A673 (cell line): ENCODE data around the gene JCAD. TPM values are rescaled to one million over a fixed set of nuclear protein-coding genes. Genes with fewer than 3 reads are reported as not detected.

Experiments used
- BruUV-seq: library from RNA; stranded (reverse); fragments of 400-500 nt; replicated peaks from 2 replicates; lab custom pipeline; 2021; lab: Mats Ljungman, UMichigan
- CTCF ChIA-PET: fragments of 300-600 bp; sonication (Branson Sonifier 250); formaldehyde crosslinking; loops from one replicate; lab custom pipeline; 2022; ENCODE audit warnings: antibody characterized with exemption; lab: Charles Lee
- POLR2A ChIA-PET: fragments of 300-600 bp; sonication (Branson Sonifier 250); formaldehyde crosslinking; loops from one replicate; lab custom pipeline; 2022; ENCODE audit warnings: antibody characterized with exemption; ENCODE audit not compliant: low non-redundant PET; lab: Charles Lee
- DNase-seq: peaks from one replicate; pipeline ENCODE4 v3.0.0-alpha.2; 2015; ENCODE audit warnings: low spot score
- H3K27ac ChIP-seq: fragments of 200-600 bp; sonication (generic); 2 replicates; pipeline ENCODE4 v1.5.1; 2016; ENCODE audit warnings: mixed run types, low read depth, mild to moderate bottlenecking, mixed read lengths, antibody characterized with exemption, low read length; ENCODE audit not compliant: poor library complexity, severe bottlenecking
- H3K27me3 ChIP-seq: fragments of 200-600 bp; sonication (generic); replicated peaks from 2 replicates; pipeline ENCODE4 v1.6.1; 2017; ENCODE audit warnings: mixed run types, low read depth, mild to moderate bottlenecking, mixed read lengths, antibody characterized with exemption, low read length; ENCODE audit not compliant: insufficient read depth, poor library complexity
- H3K36me3 ChIP-seq: fragments of 200-600 bp; sonication (generic); 2 replicates; pipeline ENCODE4 v1.6.1; 2016; ENCODE audit warnings: mixed run types, mild to moderate bottlenecking, mixed read lengths, antibody characterized with exemption, low read length; ENCODE audit not compliant: insufficient read depth, poor library complexity, severe bottlenecking
- H3K4me1 ChIP-seq: fragments of 200-600 bp; sonication (generic); 2 replicates; pipeline ENCODE4 v1.6.1; 2017; ENCODE audit warnings: mixed run types, mild to moderate bottlenecking, mixed read lengths, antibody characterized with exemption, low read length; ENCODE audit not compliant: insufficient read depth, poor library complexity, severe bottlenecking
- H3K4me3 ChIP-seq: fragments of 200-600 bp; sonication (generic); 2 replicates; pipeline ENCODE4 v1.5.1; 2016; ENCODE audit warnings: low read depth, mixed run types, mild to moderate bottlenecking, mixed read lengths, low read length; ENCODE audit not compliant: poor library complexity, severe bottlenecking
- H3K9me3 ChIP-seq: fragments of 200-600 bp; sonication (generic); 2 replicates; pipeline ENCODE4 v1.6.1; 2016; ENCODE audit warnings: mixed run types, low read depth, mild to moderate bottlenecking, mixed read lengths, antibody characterized with exemption, low read length; ENCODE audit not compliant: poor library complexity, severe bottlenecking
- CTCF ChIP-seq: fragments of 300-800, 200-600 bp; sonication (generic); conservative IDR thresholded peaks from 2 replicates; pipeline ENCODE4 v1.5.1; 2017; ENCODE audit warnings: low read depth, mild to moderate bottlenecking, antibody characterized with exemption, low read length, moderate library complexity, mixed read lengths
- EZH2 ChIP-seq: fragments of 200-600 bp; sonication (generic); IDR thresholded peaks from 2 replicates; pipeline ENCODE4 v1.6.1; 2017; ENCODE audit warnings: borderline replicate concordance, low read depth, mild to moderate bottlenecking, mixed read lengths, antibody characterized with exemption, low read length; ENCODE audit not compliant: poor library complexity, severe bottlenecking
- intact Hi-C: fragments of 100-400 bp; cut with micrococcal nuclease; formaldehyde crosslinking; loops from one replicate; pipeline ENCODE4 v1.10.0; 2022; ENCODE audit not compliant: unreplicated experiment
- total RNA-seq: library from RNA; stranded (reverse); gene quantifications from 2 replicates; pipeline ENCODE4 v1.2.3, GENCODE V29; 2021

Gene JCAD
- total RNA-seq, 1 experiment from 2014 or later = 65.8 TPM

GRCh38 chr10:30017556-30017955, 41.8 kb downstream of the JCAD start:
- H3K4me1 ChIP-seq = peaks cover 18% of the 10 kb centered on the region
- H3K27ac ChIP-seq = peak overlapping the region; percentile 21
- ChIA-PET CTCF (no interaction called here), POLR2A (no interaction called here)
- H3K27me3 ChIP-seq = no peaks in the 10 kb centered on the region
- no peak overlapping the region for H3K4me3 ChIP-seq
- intact Hi-C loops = no loop called here
- no peak for DNase-seq
- H3K36me3 ChIP-seq = peaks cover 44% of the 10 kb centered on the region
- TF ChIP-seq EZH2 (no peak), CTCF (no peak)
- H3K9me3 ChIP-seq = no peaks in the 10 kb centered on the region
- BruUV-seq = no TSS peak

GRCh38 chr10:30014511-30014910, 44.9 kb downstream of the JCAD start:
- intact Hi-C loops = no loop called here
- no peak for DNase-seq
- Histone ChIP-seq H3K36me3 (peaks cover 31% of the 10 kb centered on the region), H3K4me1 (peaks cover 18% of the 10 kb centered on the region), H3K4me3 (no peak overlapping the region), H3K9me3 (no peaks in the 10 kb centered on the region), H3K27ac (no peak overlapping the region), H3K27me3 (no peaks in the 10 kb centered on the region)
- ChIA-PET CTCF (no interaction called here), POLR2A (no interaction called here)
- BruUV-seq = no TSS peak
- no peak for TF ChIP-seq EZH2
- TF ChIP-seq CTCF = no peak

GRCh38 chr10:30013757-30014156, 45.6 kb downstream of the JCAD start:
- CTCF ChIA-PET = interaction anchor here (0.6 kb wide), 1 partner anchor 39 kb away, joined by 4 read pairs; no protein-coding TSS in a partner anchor
- POLR2A ChIA-PET = no interaction called here
- H3K36me3 ChIP-seq = peaks cover 28% of the 10 kb centered on the region

More at GRCh38 chr10:30013757-30014156, 45.6 kb downstream of the JCAD start:
- peaks cover 18% of the 10 kb centered on the region for H3K4me1 ChIP-seq
- intact Hi-C loops = no loop called here
- no peaks in the 10 kb centered on the region for H3K9me3 ChIP-seq
- no peak overlapping the region for H3K27ac ChIP-seq
- H3K4me3 ChIP-seq = no peak overlapping the region
- TF ChIP-seq CTCF = no peak
- no peaks in the 10 kb centered on the region for H3K27me3 ChIP-seq
- DNase-seq = peak; percentile 39
- BruUV-seq = no TSS peak
